Central memory CD8-positive, alpha-beta T cell (primary cell): ENCODE data around the gene KPNB1.

Experiments
- ATAC-seq: fragments of 150-1000 bp; cut with Tn5 transposase; replicated peaks from 2 replicates; pipeline ENCODE4 v1.10.0; 2022; ENCODE audit warnings: mild to moderate bottlenecking, moderate FRiP score, moderate number of reproducible peaks; ENCODE audit not compliant: poor library complexity, severe bottlenecking; ENCODE audit errors: extremely low read depth
- DNase-seq, 2 donors: peaks; one replicate each; pipeline ENCODE4 v3.0.0; 2021; ENCODE audit warnings: low spot score in 2 of 2
- H3K27ac Mint-ChIP-seq: one replicate; pipeline ENCODE4 v1.8.0; 2022; ENCODE audit warnings: low read depth, mild to moderate bottlenecking, moderate library complexity, mixed read lengths
- H3K27me3 Mint-ChIP-seq: one replicate; pipeline ENCODE4 v1.8.0; 2022; ENCODE audit warnings: mixed read lengths
- H3K36me3 Mint-ChIP-seq: one replicate; pipeline ENCODE4 v1.8.0; 2022; ENCODE audit warnings: mild to moderate bottlenecking, moderate library complexity, mixed read lengths; ENCODE audit not compliant: insufficient read depth
- H3K4me1 Mint-ChIP-seq: one replicate; pipeline ENCODE4 v1.8.0; 2022; ENCODE audit warnings: mixed read lengths
- H3K4me3 Mint-ChIP-seq: one replicate; pipeline ENCODE4 v1.8.0; 2022; ENCODE audit warnings: mild to moderate bottlenecking, moderate library complexity, mixed read lengths
- H3K9me3 Mint-ChIP-seq: one replicate; pipeline ENCODE4 v1.8.0; 2022; ENCODE audit warnings: mixed read lengths

The KPNB1 gene

GRCh38 chr17:47728214-47728877 lies 78.6 kb downstream of the KPNB1 start:
- DNase-seq (no peak), ATAC-seq (no peak)
- Mint-ChIP-seq H3K27me3 (no peaks in the 10 kb centered on the region), H3K4me3 (no peak overlapping the region), H3K9me3 (no peaks in the 10 kb centered on the region), H3K36me3 (peaks cover 9% of the 10 kb centered on the region), H3K4me1 (peaks cover 81% of the 10 kb centered on the region), H3K27ac (peak overlapping the region; percentile 75)

GRCh38 chr17:47729476-47729875 lies 79.8 kb downstream of the KPNB1 start:
- H3K4me3 Mint-ChIP-seq = peak overlapping the region; percentile 49
- H3K4me1 Mint-ChIP-seq = peaks cover 89% of the 10 kb centered on the region
- no peaks in the 10 kb centered on the region for H3K27me3 Mint-ChIP-seq
- H3K27ac Mint-ChIP-seq = peak overlapping the region; percentile 97
- H3K36me3 Mint-ChIP-seq = peaks cover 18% of the 10 kb centered on the region
- ATAC-seq (no peak), DNase-seq (no peak)
- H3K9me3 Mint-ChIP-seq = no peaks in the 10 kb centered on the region

- Mint-ChIP-seq H3K9me3 (no peaks in the 10 kb centered on the region), H3K4me3 (peak overlapping the region; percentile 98)
- no peak for DNase-seq
These were observed 81.0 kb downstream of the KPNB1 start for GRCh38 chr17:47730681-47731080.

GRCh38 chr17:47731396-47731795 lies 81.7 kb downstream of the KPNB1 start:
- DNase-seq (no peak), ATAC-seq (no peak)
- Mint-ChIP-seq H3K4me3 (peak overlapping the region; percentile 98), H3K36me3 (peaks cover 23% of the 10 kb centered on the region), H3K9me3 (no peaks in the 10 kb centered on the region), H3K27ac (peak overlapping the region; percentile 97), H3K4me1 (peaks cover 89% of the 10 kb centered on the region), H3K27me3 (no peaks in the 10 kb centered on the region)

More at GRCh38 chr17:47730681-47731080, 81.0 kb downstream of the KPNB1 start:
- no peaks in the 10 kb centered on the region for H3K27me3 Mint-ChIP-seq
- peak overlapping the region; percentile 97 for H3K27ac Mint-ChIP-seq
- H3K4me1 Mint-ChIP-seq = peaks cover 89% of the 10 kb centered on the region
- no peak for ATAC-seq
- peaks cover 22% of the 10 kb centered on the region for H3K36me3 Mint-ChIP-seq

GRCh38 chr17:47732399-47733046 lies 82.8 kb downstream of the KPNB1 start:
- Mint-ChIP-seq H3K27me3 (no peaks in the 10 kb centered on the region), H3K9me3 (no peaks in the 10 kb centered on the region), H3K36me3 (peaks cover 27% of the 10 kb centered on the region), H3K27ac (peak overlapping the region; percentile 97), H3K4me1 (peaks cover 87% of the 10 kb centered on the region), H3K4me3 (peak overlapping the region; percentile 98)
- DNase-seq = no peak
- no peak for ATAC-seq

- DNase-seq (peak; percentile 84 to 90), ATAC-seq (peak; percentile 86)
- peak within 1 kb of the TSS; percentile 97 for H3K27ac Mint-ChIP-seq
- no peaks in the 10 kb centered on the region for H3K27me3 Mint-ChIP-seq
- H3K4me3 Mint-ChIP-seq = peak within 1 kb of the TSS; percentile 98
- H3K4me1 Mint-ChIP-seq = peaks cover 81% of the 10 kb centered on the region
- H3K36me3 Mint-ChIP-seq = peaks cover 27% of the 10 kb centered on the region
- no peaks in the 10 kb centered on the region for H3K9me3 Mint-ChIP-seq
These were observed 83.4 kb downstream of the KPNB1 start, which contains the start of gene TBX21 for GRCh38 chr17:47733047-47733673. Gene TBX21, plus strand, starts transcription at chr17:47733236. Its CDS starts 219 bp downstream, at chr17:47733455.

- Mint-ChIP-seq H3K4me3 (peak overlapping the region; percentile 98), H3K36me3 (peaks cover 28% of the 10 kb centered on the region), H3K27me3 (no peaks in the 10 kb centered on the region), H3K27ac (peak overlapping the region; percentile 97), H3K9me3 (no peaks in the 10 kb centered on the region), H3K4me1 (peaks cover 76% of the 10 kb centered on the region)
- ATAC-seq = peak; percentile 3
- no peak for DNase-seq
These were observed 84.1 kb downstream of the KPNB1 start for GRCh38 chr17:47733674-47734410.

GRCh38 chr17:47735139-47735464 lies 85.4 kb downstream of the KPNB1 start:
- Mint-ChIP-seq H3K27me3 (no peaks in the 10 kb centered on the region), H3K9me3 (no peaks in the 10 kb centered on the region), H3K27ac (peak overlapping the region; percentile 97), H3K4me1 (peaks cover 76% of the 10 kb centered on the region), H3K36me3 (peaks cover 37% of the 10 kb centered on the region), H3K4me3 (peak overlapping the region; percentile 98)
- no peak for ATAC-seq
- DNase-seq = no peak
